Measurements from ENCODE around the gene ATP8B1. TPM values are rescaled to one million over a fixed set of nuclear protein-coding genes. Genes with fewer than 3 reads are reported as not detected.

Gene ATP8B1
- total RNA-seq, 1 experiment from 2014 or later, result 1.1 TPM

DNA sequence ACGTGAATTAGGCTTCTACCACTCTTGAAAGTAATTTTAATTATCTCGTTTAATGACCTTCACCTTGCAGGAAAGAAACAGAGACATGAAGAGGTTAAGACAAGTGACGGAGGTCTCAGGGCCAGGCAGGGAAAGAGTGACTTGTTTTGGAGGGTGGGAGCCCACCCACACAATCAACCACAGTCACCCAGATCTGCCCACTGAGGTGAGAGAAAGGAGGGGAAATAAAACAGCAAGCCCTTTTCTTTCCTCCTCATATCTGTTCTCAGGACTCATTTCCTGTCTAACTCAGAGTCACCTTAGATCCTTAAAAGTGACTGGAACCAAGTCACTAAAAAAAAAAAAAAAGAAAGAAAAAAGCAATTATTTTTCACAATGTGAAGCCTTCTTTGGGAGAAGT lies 26.8 kb downstream of the ATP8B1 start:
- Histone ChIP-seq H2BK15ac (ENCODE audit: low read depth, low read length) (no peak overlapping the region), H2BK5ac (ENCODE audit: insufficient read length, low read length) (no peak overlapping the region), H4K5ac (ENCODE audit: insufficient read length, low read depth, low read length) (no peak overlapping the region), H2BK20ac (ENCODE audit: low read depth, low read length, poor library complexity, severe bottlenecking) (no peak overlapping the region), H3K27ac (ENCODE audit: insufficient read length, low read depth, low read length) (no peak overlapping the region), H3K18ac (ENCODE audit: insufficient read length, low read depth, low read length) (no peak overlapping the region), H2AK5ac (ENCODE audit: insufficient read length, low read length) (no peak overlapping the region), H3K23me2 (ENCODE audit: insufficient read length, low read depth, low read length, poor library complexity, severe bottlenecking) (no peaks in the 10 kb centered on the region), H2AFZ (ENCODE audit: low read length) (no peak overlapping the region), H3K79me2 (ENCODE audit: insufficient read depth, low read length) (no peaks in the 10 kb centered on the region), H2BK12ac (ENCODE audit: insufficient read length, low read depth, low read length) (no peak overlapping the region), H2BK120ac (ENCODE audit: low read depth, low read length, poor library complexity, severe bottlenecking) (no peak overlapping the region), H3K23ac (ENCODE audit: insufficient read length, low read depth, low read length) (no peak overlapping the region), H3K14ac (ENCODE audit: insufficient read depth, low read length) (no peak overlapping the region), H4K20me1 (ENCODE audit: control insufficient read depth, insufficient read depth, insufficient read length) (no peaks in the 10 kb centered on the region), H3T11ph (ENCODE audit: low read length) (no peak overlapping the region), H3K4ac (ENCODE audit: low read depth, low read length) (no peak overlapping the region), H3K79me1 (ENCODE audit: insufficient read depth, low read depth, low read length, poor library complexity, severe bottlenecking) (no peaks in the 10 kb centered on the region), H3K9me3 (ENCODE audit: control insufficient read depth, low read depth, low read length) (no peaks in the 10 kb centered on the region), H3K9ac (ENCODE audit: extremely low read depth, insufficient read length, low read length) (no peak overlapping the region), H3K27me3 (ENCODE audit: insufficient read depth, low read length) (no peaks in the 10 kb centered on the region), H4K8ac (replicated peaks; ENCODE audit: insufficient read length, low read depth, low read length) (no peak overlapping the region), H3K4me2 (ENCODE audit: insufficient read depth, insufficient read length, low read length) (no peak overlapping the region), H3K56ac (ENCODE audit: insufficient read length, low read depth, low read length) (no peak overlapping the region), H4K91ac (ENCODE audit: insufficient read length, low read depth, low read length) (no peak overlapping the region), H3K4me1 (ENCODE audit: insufficient read depth, low read length) (peaks cover 11% of the 10 kb centered on the region; the same call in 1 of the 2 replicates)
- no peaks in the 10 kb centered on the region for H3K36me3 Mint-ChIP-seq (ENCODE audit: insufficient read depth in 1 of 3, low read depth in 3 of 3)
- no peak overlapping the region for H3K27ac Mint-ChIP-seq
- H3K9me3 Mint-ChIP-seq, result peaks cover 0 to 3% of the 10 kb centered on the region in 2 experiments; a peak in 2 of 5 replicates
- no peak for DNase-seq
- TF ChIP-seq, protein P1, sequence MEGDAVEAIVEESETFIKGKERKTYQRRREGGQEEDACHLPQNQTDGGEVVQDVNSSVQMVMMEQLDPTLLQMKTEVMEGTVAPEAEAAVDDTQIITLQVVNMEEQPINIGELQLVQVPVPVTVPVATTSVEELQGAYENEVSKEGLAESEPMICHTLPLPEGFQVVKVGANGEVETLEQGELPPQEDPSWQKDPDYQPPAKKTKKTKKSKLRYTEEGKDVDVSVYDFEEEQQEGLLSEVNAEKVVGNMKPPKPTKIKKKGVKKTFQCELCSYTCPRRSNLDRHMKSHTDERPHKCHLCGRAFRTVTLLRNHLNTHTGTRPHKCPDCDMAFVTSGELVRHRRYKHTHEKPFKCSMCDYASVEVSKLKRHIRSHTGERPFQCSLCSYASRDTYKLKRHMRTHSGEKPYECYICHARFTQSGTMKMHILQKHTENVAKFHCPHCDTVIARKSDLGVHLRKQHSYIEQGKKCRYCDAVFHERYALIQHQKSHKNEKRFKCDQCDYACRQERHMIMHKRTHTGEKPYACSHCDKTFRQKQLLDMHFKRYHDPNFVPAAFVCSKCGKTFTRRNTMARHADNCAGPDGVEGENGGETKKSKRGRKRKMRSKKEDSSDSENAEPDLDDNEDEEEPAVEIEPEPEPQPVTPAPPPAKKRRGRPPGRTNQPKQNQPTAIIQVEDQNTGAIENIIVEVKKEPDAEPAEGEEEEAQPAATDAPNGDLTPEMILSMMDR (conservative IDR thresholded peaks at IDR 0.05), result no peak
- WGBS (ENCODE audit: extremely low coverage, insufficient read length, low lambda C conversion rate), result no CpG with 5 or more reads among the region's 3 CpGs
- H3K4me3 Mint-ChIP-seq, result no peak overlapping the region
- no peaks in the 10 kb centered on the region; the same call in none of the 2 replicates for H3K27me3 Mint-ChIP-seq (ENCODE audit: low read depth)
- peaks cover 21 to 25% of the 10 kb centered on the region in 2 experiments for H3K4me1 Mint-ChIP-seq

All from H9 (cell line).